NT2/D1 (cell line): ENCODE data around the gene GPX7.
"Not testable (repeated sequence)": the region's sequence is repeated elsewhere in the genome, so short reads cannot be mapped to it uniquely, and the experiment has no call there.

Experiments used
- DNase-seq: peaks from one replicate; pipeline ENCODE4 v3.0.0-alpha.2; 2011; ENCODE audit warnings: low read depth, low spot score
- H3K27me3 ChIP-seq: 2 replicates; pipeline ENCODE4 v1.6.0; 2011; ENCODE audit warnings: mild to moderate bottlenecking; ENCODE audit not compliant: insufficient read length, insufficient read depth
- H3K36me3 ChIP-seq: 2 replicates; pipeline ENCODE4 v1.6.1; 2011; ENCODE audit warnings: mild to moderate bottlenecking, low read length, mixed read lengths; ENCODE audit not compliant: insufficient read depth, insufficient read length
- H3K4me1 ChIP-seq: 2 replicates; pipeline ENCODE4 v1.5.1; 2011; ENCODE audit not compliant: insufficient read depth, insufficient read length
- H3K4me3 ChIP-seq: 2 replicates; pipeline ENCODE4 v1.5.1; 2011; ENCODE audit warnings: low read depth; ENCODE audit not compliant: insufficient read length
- H3K9ac ChIP-seq: 2 replicates; pipeline ENCODE4 v1.6.0; 2011; ENCODE audit warnings: low read depth; ENCODE audit not compliant: insufficient read length
- H3K9me3 ChIP-seq: 2 replicates; pipeline ENCODE4 v1.5.1; 2011; ENCODE audit warnings: mild to moderate bottlenecking, low read length; ENCODE audit not compliant: insufficient read depth
- SUZ12 ChIP-seq: IDR thresholded peaks from 2 replicates; pipeline ENCODE4 v1.6.1; 2011; ENCODE audit not compliant: insufficient read length, insufficient read depth; ENCODE audit errors: extremely low read depth
- YY1 ChIP-seq: IDR thresholded peaks from 2 replicates; pipeline ENCODE4 v1.6.1; 2011; ENCODE audit not compliant: insufficient read length, insufficient read depth
- ZNF274 ChIP-seq: IDR thresholded peaks from 2 replicates; pipeline ENCODE4 v1.6.1; 2011; ENCODE audit warnings: mild to moderate bottlenecking, low read depth, low read length

GPX7 gene

GRCh38 chr1:52574594-52574993 lies 27.6 kb upstream of the GPX7 start:
- DNase-seq, result no peak
- Histone ChIP-seq H3K9ac (no peak overlapping the region), H3K4me1 (no peaks in the 10 kb centered on the region), H3K27me3 (no peaks in the 10 kb centered on the region), H3K36me3 (no peaks in the 10 kb centered on the region), H3K4me3 (no peak overlapping the region), H3K9me3 (no peaks in the 10 kb centered on the region)
- TF ChIP-seq ZNF274 (no peak), SUZ12 (no peak), YY1 (no peak)

GRCh38 chr1:52576074-52576473 lies 26.1 kb upstream of the GPX7 start:
- DNase-seq, result no peak
- Histone ChIP-seq H3K9ac (no peak overlapping the region), H3K4me3 (no peak overlapping the region), H3K4me1 (no peaks in the 10 kb centered on the region), H3K36me3 (no peaks in the 10 kb centered on the region), H3K9me3 (no peaks in the 10 kb centered on the region), H3K27me3 (no peaks in the 10 kb centered on the region)
- TF ChIP-seq ZNF274, result no peak
- no peak for TF ChIP-seq SUZ12
- TF ChIP-seq YY1, result no peak

GRCh38 chr1:52578066-52578465 lies 24.1 kb upstream of the GPX7 start:
- not testable (repeated sequence) for H3K27me3 ChIP-seq, H3K9ac ChIP-seq, H3K9me3 ChIP-seq, H3K36me3 ChIP-seq, H3K4me1 ChIP-seq, DNase-seq, H3K4me3 ChIP-seq

GRCh38 chr1:52579415-52579814 lies 22.8 kb upstream of the GPX7 start:
- Histone ChIP-seq H3K9me3 (no peaks in the 10 kb centered on the region), H3K4me1 (no peaks in the 10 kb centered on the region), H3K4me3 (no peak overlapping the region), H3K27me3 (no peaks in the 10 kb centered on the region), H3K36me3 (no peaks in the 10 kb centered on the region), H3K9ac (no peak overlapping the region)
- TF ChIP-seq SUZ12 (no peak), YY1 (no peak), ZNF274 (no peak)
- no peak for DNase-seq

DNA sequence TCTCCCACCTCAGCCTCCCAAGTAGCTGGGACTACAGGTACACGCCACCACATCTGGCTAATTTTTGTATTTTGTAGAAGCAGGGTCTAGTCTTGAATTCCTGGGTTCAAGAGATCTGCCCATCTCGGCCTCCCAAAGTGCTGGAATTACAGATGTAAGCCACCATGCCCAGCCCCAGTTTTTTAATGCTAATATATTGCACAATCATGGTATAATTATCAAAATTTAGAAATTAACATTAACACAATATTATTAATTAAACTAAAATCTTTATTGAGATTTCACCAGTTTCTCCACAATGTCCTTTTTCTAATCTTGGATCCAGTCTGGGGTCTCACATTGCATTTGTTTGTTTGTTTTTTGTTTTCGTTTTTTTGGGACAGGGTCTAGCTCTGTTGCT lies 21.9 kb upstream of the GPX7 start:
- Histone ChIP-seq H3K36me3 (no peaks in the 10 kb centered on the region), H3K4me3 (no peak overlapping the region), H3K9ac (no peak overlapping the region), H3K27me3 (no peaks in the 10 kb centered on the region), H3K4me1 (no peaks in the 10 kb centered on the region), H3K9me3 (no peaks in the 10 kb centered on the region)
- TF ChIP-seq ZNF274, result no peak
- no peak for TF ChIP-seq SUZ12
- TF ChIP-seq YY1, result no peak
- no peak for DNase-seq

GRCh38 chr1:52582116-52582696 lies 20.0 kb upstream of the GPX7 start:
- H3K27me3 ChIP-seq, result no peaks in the 10 kb centered on the region
- H3K36me3 ChIP-seq, result no peaks in the 10 kb centered on the region
- TF ChIP-seq SUZ12, result no peak
- TF ChIP-seq YY1, result no peak
- TF ChIP-seq ZNF274, result no peak
- no peaks in the 10 kb centered on the region for H3K4me1 ChIP-seq
- H3K9ac ChIP-seq, result no peak overlapping the region
- no peaks in the 10 kb centered on the region for H3K9me3 ChIP-seq
- no peak overlapping the region for H3K4me3 ChIP-seq
- DNase-seq, result no peak

GRCh38 chr1:52585474-52585873 lies 16.7 kb upstream of the GPX7 start:
- Histone ChIP-seq H3K36me3 (no peaks in the 10 kb centered on the region), H3K4me3 (no peak overlapping the region), H3K27me3 (no peaks in the 10 kb centered on the region), H3K9ac (no peak overlapping the region), H3K4me1 (peaks cover 4% of the 10 kb centered on the region), H3K9me3 (no peaks in the 10 kb centered on the region)
- TF ChIP-seq SUZ12, result no peak
- TF ChIP-seq ZNF274, result no peak
- no peak for TF ChIP-seq YY1
- DNase-seq, result no peak

DNA sequence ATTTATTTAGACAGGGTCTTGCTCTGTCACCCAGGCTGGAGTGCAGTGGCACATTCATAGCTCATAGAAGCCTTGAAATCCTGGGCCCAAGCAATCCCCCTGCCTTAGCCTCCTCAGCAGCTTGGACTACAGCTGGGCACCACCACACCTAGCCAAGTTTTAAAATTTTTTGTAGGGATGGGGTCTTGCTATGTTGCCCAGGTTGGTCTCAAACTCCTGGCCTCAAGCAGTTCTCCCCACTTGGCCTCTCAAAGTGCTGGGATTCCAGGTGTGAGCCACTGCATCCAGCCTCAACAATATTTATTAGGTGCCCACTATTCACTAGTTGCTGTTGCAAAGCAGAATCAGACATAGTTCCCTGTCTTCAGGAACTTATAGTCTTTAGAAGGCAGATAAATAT lies 14.1 kb upstream of the GPX7 start:
- no peak overlapping the region for H3K9ac ChIP-seq
- no peaks in the 10 kb centered on the region for H3K36me3 ChIP-seq
- H3K4me1 ChIP-seq, result peaks cover 4% of the 10 kb centered on the region
- DNase-seq, result no peak
- no peak overlapping the region for H3K4me3 ChIP-seq
- H3K9me3 ChIP-seq, result no peaks in the 10 kb centered on the region
- TF ChIP-seq YY1 (no peak), SUZ12 (no peak), ZNF274 (no peak)
- no peaks in the 10 kb centered on the region for H3K27me3 ChIP-seq
